GM19043 (cell line): Measurements from ENCODE around the gene PHF3.
"Not testable (repeated sequence)": the region's sequence is repeated elsewhere in the genome, so short reads cannot be mapped to it uniquely, and the experiment has no call there.

Experiments
- ATAC-seq: cut with Tn5 transposase; IDR thresholded peaks from one replicate; pipeline ENCODE4 v1.9.1; 2021; ENCODE audit warnings: low read depth; ENCODE audit not compliant: unreplicated experiment

Gene PHF3

DNA sequence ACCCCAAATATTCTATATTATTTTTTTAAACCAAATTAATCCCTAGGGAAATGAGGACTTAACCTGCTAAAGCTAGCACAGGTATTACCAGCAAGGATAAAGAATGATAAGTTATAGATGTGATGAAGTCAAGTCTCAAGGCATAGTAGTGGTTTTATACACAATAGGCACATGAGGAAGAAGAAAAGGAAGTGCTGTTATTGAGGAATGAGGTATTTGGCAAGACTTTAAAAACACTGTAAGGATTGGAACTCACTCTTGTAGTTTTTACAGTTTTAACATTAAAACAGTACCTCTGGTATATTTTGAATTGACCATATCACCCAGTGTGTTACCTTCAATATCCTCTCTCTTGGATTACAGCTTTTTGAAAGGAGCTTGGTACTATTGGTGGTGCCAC, 54.6 kb downstream of the PHF3 start:
- ATAC-seq: no peak

GRCh38 chr6:63705707-63706106, 70.1 kb downstream of the PHF3 start:
- no peak for ATAC-seq

- ATAC-seq: no peak
These were observed 71.0 kb downstream of the PHF3 start for GRCh38 chr6:63706630-63707029.

- ATAC-seq: no peak
These were observed 73.0 kb downstream of the PHF3 start for GRCh38 chr6:63708631-63709030.

DNA sequence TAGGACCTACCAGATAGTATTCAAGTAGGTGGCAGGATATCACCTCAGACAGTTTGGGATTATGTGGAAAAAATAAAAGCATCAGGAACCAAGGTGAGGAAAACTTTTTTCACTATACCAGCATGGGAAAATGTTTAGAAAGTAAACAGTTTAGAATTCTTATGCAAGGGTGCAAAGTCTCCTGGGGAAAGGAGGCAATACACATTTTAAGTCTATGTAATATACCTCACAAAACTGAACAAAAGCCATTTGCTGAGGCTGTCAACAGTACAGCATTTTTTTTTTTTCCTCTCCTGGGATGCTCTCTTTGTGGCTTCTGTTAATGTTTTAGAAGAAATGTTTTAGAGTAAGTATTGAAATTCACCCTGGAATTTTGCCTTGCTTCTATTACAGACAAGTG, 73.5 kb downstream of the PHF3 start:
- no peak for ATAC-seq

- no peak for ATAC-seq
These were observed 77.7 kb downstream of the PHF3 start for GRCh38 chr6:63713332-63713731.

- no peak for ATAC-seq
These were observed 78.5 kb downstream of the PHF3 start for GRCh38 chr6:63714091-63714490.

DNA sequence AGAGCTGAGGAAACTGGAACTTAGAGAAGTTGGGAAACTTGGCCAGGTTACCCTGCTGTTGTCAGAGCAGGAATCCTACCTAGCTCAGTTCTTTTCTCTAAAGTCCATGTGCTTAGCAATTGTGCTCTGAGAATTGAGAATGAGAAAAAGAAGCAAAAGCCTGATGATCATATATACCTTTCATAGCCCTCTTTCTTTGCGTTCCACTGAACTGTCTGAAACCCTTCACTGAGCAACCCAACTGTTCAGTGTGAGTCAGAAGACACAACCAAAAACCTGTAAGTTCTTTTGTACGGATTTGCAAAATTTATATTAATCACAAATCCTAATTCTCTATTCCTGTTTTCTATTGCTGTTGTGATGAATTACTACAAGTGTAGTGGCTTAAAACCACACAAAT, 80.6 kb downstream of the PHF3 start:
- no peak for ATAC-seq

GRCh38 chr6:63721181-63721580, 85.6 kb downstream of the PHF3 start:
- ATAC-seq: no peak

- no peak for ATAC-seq
These were observed 89.1 kb downstream of the PHF3 start for GRCh38 chr6:63724721-63725120.

DNA sequence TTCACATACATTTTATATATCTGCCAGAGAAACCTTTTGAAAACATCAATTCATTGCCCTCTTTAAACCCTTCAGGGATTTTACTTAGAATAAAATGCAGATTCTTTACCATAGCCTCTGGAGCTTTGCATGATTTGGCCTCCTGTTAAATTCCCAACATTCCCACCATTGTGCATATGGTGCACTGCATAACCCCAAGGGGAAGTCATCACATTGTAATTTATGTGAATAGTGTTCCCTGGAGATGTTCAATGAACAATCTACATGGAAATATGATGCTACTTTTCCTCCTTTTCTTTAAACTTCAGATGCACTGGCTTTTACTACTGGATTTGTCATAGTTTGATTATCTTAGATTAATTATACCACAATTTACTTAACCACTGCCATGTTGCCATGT, 94.7 kb downstream of the PHF3 start:
- no peak for ATAC-seq

DNA sequence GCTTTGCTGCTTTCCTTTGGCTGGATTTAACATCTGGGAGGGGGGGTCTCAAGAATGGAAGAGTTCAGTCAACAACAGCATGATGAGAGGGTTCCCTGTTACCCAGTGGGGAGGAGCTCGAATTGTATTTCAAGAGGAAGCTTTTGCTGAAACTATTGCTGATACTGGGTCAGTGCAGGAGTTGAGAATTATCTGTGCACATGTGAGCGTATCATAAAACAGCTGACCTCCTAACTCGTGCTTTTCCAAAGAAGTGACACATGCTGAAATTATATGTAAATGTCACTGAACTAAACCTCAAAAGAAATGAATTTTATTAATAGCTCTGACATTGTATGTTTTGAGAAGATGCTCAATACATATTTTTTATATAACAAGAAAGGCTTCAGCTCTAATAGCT, 96.3 kb downstream of the PHF3 start:
- ATAC-seq: no peak

DNA sequence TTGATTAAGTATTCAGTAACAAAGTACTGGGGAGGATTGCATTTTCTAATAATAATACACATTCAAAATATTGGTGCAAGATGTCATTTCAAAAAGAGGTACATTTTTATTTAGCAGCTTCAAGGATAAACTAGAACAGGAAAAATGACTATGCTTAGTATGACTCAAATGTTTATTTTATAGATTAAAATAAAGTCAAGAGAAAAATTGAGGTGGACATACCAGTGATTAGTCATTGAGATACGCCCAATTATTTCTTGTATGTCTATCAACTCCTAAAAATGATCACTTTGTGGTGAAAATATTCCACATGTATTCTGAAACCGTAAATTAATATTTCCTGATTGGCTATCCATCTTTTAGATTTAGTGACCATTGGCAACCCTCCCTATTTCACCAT, 96.7 kb downstream of the PHF3 start:
- no peak for ATAC-seq

GRCh38 chr6:63734923-63735322, 99.3 kb downstream of the PHF3 start:
- ATAC-seq: no peak

DNA sequence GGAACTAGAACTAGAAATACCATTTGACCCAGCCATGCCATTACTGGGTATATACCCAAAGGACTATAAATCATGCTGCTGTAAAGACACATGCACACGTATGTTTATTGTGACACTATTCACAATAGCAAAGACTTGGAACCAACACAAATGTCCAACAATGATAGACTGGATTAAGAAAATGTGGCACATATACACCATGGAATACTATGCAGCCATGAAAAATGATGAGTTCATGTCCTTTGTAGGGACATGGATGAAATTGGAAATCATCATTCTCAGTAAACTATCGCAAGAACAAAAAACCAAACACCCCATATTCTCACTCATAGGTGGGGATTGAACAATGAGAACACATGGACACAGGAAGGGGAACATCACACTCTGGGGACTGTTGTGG, 102.6 kb downstream of the PHF3 start:
- not testable (repeated sequence) for ATAC-seq

GRCh38 chr6:63739094-63739687, 103.6 kb downstream of the PHF3 start:
- no peak for ATAC-seq

- no peak for ATAC-seq
These were observed 105.1 kb downstream of the PHF3 start for GRCh38 chr6:63740709-63741108.

DNA sequence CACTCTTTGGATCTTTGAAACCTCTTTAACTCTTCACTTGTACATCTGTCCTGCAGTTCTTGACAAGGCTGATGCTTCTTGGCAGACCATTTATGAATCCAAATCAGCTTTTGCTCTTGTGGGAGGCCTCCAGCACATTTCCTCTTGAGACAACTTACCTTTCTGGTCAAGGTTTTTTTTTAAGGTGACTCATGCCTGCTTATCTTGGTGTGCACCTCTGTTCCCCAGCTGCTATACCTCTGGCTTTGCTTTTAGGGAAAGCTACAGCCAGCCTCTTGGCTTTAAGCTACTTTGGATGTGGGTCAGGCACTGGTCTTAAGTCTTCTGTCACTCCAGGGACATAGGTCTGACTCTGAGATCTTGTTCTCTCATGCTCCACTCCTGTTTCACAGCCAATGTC, 106.5 kb downstream of the PHF3 start:
- no peak for ATAC-seq

DNA sequence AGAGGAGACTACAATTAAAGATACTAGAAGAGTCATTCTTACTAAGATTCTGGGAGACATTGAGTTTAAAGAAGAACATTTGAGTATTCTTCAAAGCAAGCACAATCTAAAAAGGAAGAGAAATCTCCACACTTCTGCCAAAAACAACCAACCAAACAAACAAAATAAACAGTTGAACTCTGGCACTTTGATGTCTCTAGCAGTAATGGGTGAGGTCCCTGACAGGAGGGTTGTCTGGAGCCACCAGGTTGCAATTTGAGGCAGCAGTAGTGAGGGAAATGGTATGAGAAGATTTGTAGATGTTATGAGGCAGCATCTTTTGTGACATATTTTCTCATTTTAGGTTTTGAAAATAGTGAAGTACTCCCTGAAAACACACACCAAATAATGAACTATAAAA, 108.1 kb downstream of the PHF3 start:
- ATAC-seq: no peak

DNA sequence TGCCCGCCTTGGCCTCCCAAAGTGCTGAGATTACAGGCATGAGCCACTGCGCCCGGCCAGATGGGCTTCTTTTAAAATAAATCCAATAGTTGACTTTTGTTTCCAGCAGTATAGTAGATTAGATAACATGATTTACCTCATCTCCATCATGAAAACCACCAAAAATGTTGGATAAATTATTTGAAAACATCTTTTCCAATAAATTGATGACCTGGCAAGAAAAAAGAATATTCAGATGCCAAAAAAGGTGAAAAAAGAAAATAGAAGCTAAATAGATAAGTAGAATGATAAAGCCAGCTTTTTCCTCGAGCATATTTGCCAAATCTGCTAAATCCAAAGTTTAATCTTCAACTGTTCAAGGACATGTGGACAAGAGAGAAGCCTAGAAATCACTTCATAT, 109.2 kb downstream of the PHF3 start:
- ATAC-seq: no peak

- ATAC-seq: no peak
These were observed 110.2 kb downstream of the PHF3 start for GRCh38 chr6:63745784-63746183.

DNA sequence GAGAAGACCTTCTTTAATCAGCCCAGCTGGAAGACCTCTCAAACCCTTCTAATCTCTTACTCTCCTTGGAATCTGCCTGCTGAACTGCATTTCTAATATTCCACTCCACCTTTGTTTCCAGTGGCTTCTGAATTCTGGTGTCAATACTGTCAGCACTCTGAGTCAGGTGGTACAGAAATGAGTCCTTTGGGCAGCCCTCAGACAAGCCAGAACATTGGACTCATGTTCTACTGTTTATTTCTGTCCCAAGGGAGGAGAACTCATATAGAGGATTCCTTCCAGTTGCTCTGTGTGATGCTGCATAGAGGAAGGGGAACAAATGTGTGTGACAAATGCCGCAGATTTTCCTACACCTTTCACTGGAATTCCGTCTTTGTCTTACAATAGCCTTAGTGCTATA, 114.8 kb downstream of the PHF3 start:
- no peak for ATAC-seq

- ATAC-seq: not testable (repeated sequence)
These were observed 121.7 kb downstream of the PHF3 start for GRCh38 chr6:63757275-63757674.
